HG03159 (cell line): ENCODE results near the gene AQP3.
"Not testable (repeated sequence)": the region's sequence is repeated elsewhere in the genome, so short reads cannot be mapped to it uniquely, and the experiment has no call there.

ENCODE experiments used
- ATAC-seq: cut with Tn5 transposase; IDR thresholded peaks from one replicate; pipeline ENCODE4 v1.9.1; 2021; ENCODE audit warnings: mild to moderate bottlenecking, moderate library complexity; ENCODE audit not compliant: unreplicated experiment

The AQP3 gene

GRCh38 chr9:33443464-33444154 is 3.8 kb downstream of the AQP3 start:
- no peak for ATAC-seq

GRCh38 chr9:33443047-33443446 is 4.3 kb downstream of the AQP3 start:
- ATAC-seq: no peak

GRCh38 chr9:33442125-33442524 is 5.3 kb downstream of the AQP3 start:
- no peak for ATAC-seq

- no peak for ATAC-seq
Measured at GRCh38 chr9:33440609-33441008, 6.8 kb downstream of the AQP3 start.

GRCh38 chr9:33440204-33440603 is 7.2 kb downstream of the AQP3 start:
- no peak for ATAC-seq

GRCh38 chr9:33439731-33440130 is 7.7 kb downstream of the AQP3 start:
- ATAC-seq: no peak

GRCh38 chr9:33438926-33439680 is 8.3 kb downstream of the AQP3 start:
- ATAC-seq: no peak

- ATAC-seq: no peak
Measured at GRCh38 chr9:33437898-33438297, 9.5 kb downstream of the AQP3 start.

- ATAC-seq: no peak
Measured at GRCh38 chr9:33437205-33437604, 10.2 kb downstream of the AQP3 start.

GRCh38 chr9:33436445-33436844 is 10.9 kb downstream of the AQP3 start:
- no peak for ATAC-seq

- ATAC-seq: no peak
Measured at GRCh38 chr9:33435821-33436277, 11.5 kb downstream of the AQP3 start.

GRCh38 chr9:33434317-33435105 is 12.9 kb downstream of the AQP3 start:
- ATAC-seq: no peak

- ATAC-seq: no peak
Measured at GRCh38 chr9:33433871-33434270, 13.5 kb downstream of the AQP3 start.

GRCh38 chr9:33431420-33431819 is 16.0 kb downstream of the AQP3 start:
- no peak for ATAC-seq

- ATAC-seq: no peak
Measured at GRCh38 chr9:33430942-33431341, 16.5 kb downstream of the AQP3 start.

GRCh38 chr9:33429256-33429985 is 18.0 kb downstream of the AQP3 start:
- ATAC-seq: no peak

- ATAC-seq: no peak
Measured at GRCh38 chr9:33426843-33427293, 20.5 kb downstream of the AQP3 start.

GRCh38 chr9:33425128-33425533 is 22.3 kb downstream of the AQP3 start:
- ATAC-seq: no peak

GRCh38 chr9:33424492-33424891 is 22.9 kb downstream of the AQP3 start:
- not testable (repeated sequence) for ATAC-seq

GRCh38 chr9:33424043-33424442 is 23.4 kb downstream of the AQP3 start:
- ATAC-seq: not testable (repeated sequence)
